NCI-H526 (cell line): ENCODE results near the gene SELE.

Source experiments
- DNase-seq, 2 experiments: peaks; one replicate each; lab custom pipeline; 2025; lab: John Stamatoyannopoulos, UW

SELE gene

GRCh38 chr1:169733924-169734323 is at the start of gene SELE:
SELE (minus strand) TSS chr1:169734079; CDS start chr1:169733612, 467 bp downstream.
- DNase-seq = peak; percentile 70 to 73

- DNase-seq = no peak
Measured at GRCh38 chr1:169782596-169782995, 48.7 kb upstream of the SELE start.

GRCh38 chr1:169779970-169780369 is 46.1 kb upstream of the SELE start:
- no peak for DNase-seq

GRCh38 chr1:169779150-169779549 is 45.3 kb upstream of the SELE start:
- no peak for DNase-seq

- DNase-seq = no peak
Measured at GRCh38 chr1:169776440-169776839, 42.6 kb upstream of the SELE start.

- DNase-seq = no peak
Measured at GRCh38 chr1:169768161-169768560, 34.3 kb upstream of the SELE start.

GRCh38 chr1:169765580-169766331 is 31.9 kb upstream of the SELE start:
- DNase-seq = no peak

- no peak for DNase-seq
Measured at GRCh38 chr1:169764919-169765318, 31.0 kb upstream of the SELE start.

GRCh38 chr1:169762699-169763098 is 28.8 kb upstream of the SELE start:
- DNase-seq = no peak

GRCh38 chr1:169759038-169759437 is 25.2 kb upstream of the SELE start:
- no peak for DNase-seq

GRCh38 chr1:169753549-169753948 is 19.7 kb upstream of the SELE start:
- DNase-seq = no peak

GRCh38 chr1:169750041-169750440 is 16.2 kb upstream of the SELE start:
- no peak for DNase-seq

GRCh38 chr1:169746550-169746949 is 12.7 kb upstream of the SELE start:
- no peak for DNase-seq

GRCh38 chr1:169745015-169745861 is 11.4 kb upstream of the SELE start:
- no peak for DNase-seq

- no peak for DNase-seq
Measured at GRCh38 chr1:169741666-169742394, 8.0 kb upstream of the SELE start.

GRCh38 chr1:169739980-169740379 is 6.1 kb upstream of the SELE start:
- no peak for DNase-seq

- DNase-seq = no peak
Measured at GRCh38 chr1:169731446-169731845, 2.4 kb downstream of the SELE start.

- no peak for DNase-seq
Measured at GRCh38 chr1:169729991-169730390, 3.9 kb downstream of the SELE start.

GRCh38 chr1:169727307-169727706 is 6.6 kb downstream of the SELE start:
- DNase-seq = no peak

- no peak for DNase-seq
Measured at GRCh38 chr1:169726851-169727250, 7.0 kb downstream of the SELE start.

GRCh38 chr1:169725930-169726329 is 7.9 kb downstream of the SELE start:
- no peak for DNase-seq

- no peak for DNase-seq
Measured at GRCh38 chr1:169724168-169724567, 9.7 kb downstream of the SELE start.

GRCh38 chr1:169723763-169724162 is 10.1 kb downstream of the SELE start:
- DNase-seq = no peak
